B cell (primary cell): Measurements from ENCODE around the gene BCAR3.

Experiments
- EZH2 ChIP-seq: IDR thresholded peaks from 2 replicates; pipeline ENCODE4 v1.6.1; 2012; ENCODE audit warnings: borderline replicate concordance, low read depth, mild to moderate bottlenecking, moderate library complexity, low read length; ENCODE audit not compliant: insufficient read depth, poor library complexity, severe bottlenecking
- TF ChIP-seq, protein P1 (sequence below): fragments of 200-600 bp; IDR thresholded peaks from one replicate; pipeline ENCODE4 v1.8.0; 2022; ENCODE audit warnings: antibody characterized with exemption, mild to moderate bottlenecking

DNA sequence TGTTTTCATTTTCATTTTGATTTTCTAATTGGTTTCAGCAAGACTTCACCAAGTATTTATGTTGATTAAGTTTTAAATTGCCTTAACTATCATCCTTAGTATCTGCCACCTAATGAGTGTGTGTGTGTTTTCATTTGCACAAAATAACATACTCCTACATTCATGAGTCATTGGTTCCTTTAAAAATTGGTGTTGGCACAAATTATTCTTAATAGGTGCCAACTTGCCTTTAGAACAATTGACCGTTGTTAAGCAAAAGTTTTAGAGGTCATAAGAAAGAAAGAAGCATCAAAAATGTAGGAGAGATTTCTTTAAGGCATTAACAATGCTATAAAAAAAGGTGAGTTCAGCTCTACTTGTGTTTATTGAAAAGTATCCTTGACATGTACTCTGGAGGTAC, 156.2 kb downstream of the BCAR3 start:
- TF ChIP-seq, protein P1, sequence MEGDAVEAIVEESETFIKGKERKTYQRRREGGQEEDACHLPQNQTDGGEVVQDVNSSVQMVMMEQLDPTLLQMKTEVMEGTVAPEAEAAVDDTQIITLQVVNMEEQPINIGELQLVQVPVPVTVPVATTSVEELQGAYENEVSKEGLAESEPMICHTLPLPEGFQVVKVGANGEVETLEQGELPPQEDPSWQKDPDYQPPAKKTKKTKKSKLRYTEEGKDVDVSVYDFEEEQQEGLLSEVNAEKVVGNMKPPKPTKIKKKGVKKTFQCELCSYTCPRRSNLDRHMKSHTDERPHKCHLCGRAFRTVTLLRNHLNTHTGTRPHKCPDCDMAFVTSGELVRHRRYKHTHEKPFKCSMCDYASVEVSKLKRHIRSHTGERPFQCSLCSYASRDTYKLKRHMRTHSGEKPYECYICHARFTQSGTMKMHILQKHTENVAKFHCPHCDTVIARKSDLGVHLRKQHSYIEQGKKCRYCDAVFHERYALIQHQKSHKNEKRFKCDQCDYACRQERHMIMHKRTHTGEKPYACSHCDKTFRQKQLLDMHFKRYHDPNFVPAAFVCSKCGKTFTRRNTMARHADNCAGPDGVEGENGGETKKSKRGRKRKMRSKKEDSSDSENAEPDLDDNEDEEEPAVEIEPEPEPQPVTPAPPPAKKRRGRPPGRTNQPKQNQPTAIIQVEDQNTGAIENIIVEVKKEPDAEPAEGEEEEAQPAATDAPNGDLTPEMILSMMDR = no peak
- no peak for TF ChIP-seq EZH2
